Epidermal melanocyte (primary cell): ENCODE results near the gene ME2.
"Not testable (repeated sequence)": the region's sequence is repeated elsewhere in the genome, so short reads cannot be mapped to it uniquely, and the experiment has no call there.

ENCODE experiments used
- DNase-seq: peaks from one replicate; pipeline ENCODE4 v3.0.0; 2011; ENCODE audit warnings: low spot score; ENCODE audit not compliant: insufficient read length

Gene ME2

GRCh38 chr18:50972404-50972803 lies 93.5 kb downstream of the ME2 start:
- not testable (repeated sequence) for DNase-seq

- DNase-seq: no peak
These were observed 94.6 kb downstream of the ME2 start for GRCh38 chr18:50973367-50974126.

- DNase-seq: no peak
These were observed 98.3 kb downstream of the ME2 start for GRCh38 chr18:50977037-50977760.

- no peak for DNase-seq
These were observed 102.5 kb downstream of the ME2 start for GRCh38 chr18:50981381-50981780.

GRCh38 chr18:50982086-50982801 lies 103.3 kb downstream of the ME2 start:
- no peak for DNase-seq

GRCh38 chr18:50982802-50983179 lies 103.9 kb downstream of the ME2 start:
- no peak for DNase-seq

- no peak for DNase-seq
These were observed 107.6 kb downstream of the ME2 start for GRCh38 chr18:50986360-50987087.

- DNase-seq: no peak
These were observed 108.3 kb downstream of the ME2 start for GRCh38 chr18:50987261-50987660.

- no peak for DNase-seq
These were observed 110.8 kb downstream of the ME2 start for GRCh38 chr18:50989711-50990110.

- DNase-seq: no peak
These were observed 113.4 kb downstream of the ME2 start for GRCh38 chr18:50992351-50992762.

GRCh38 chr18:50994031-50994430 lies 115.1 kb downstream of the ME2 start:
- no peak for DNase-seq

GRCh38 chr18:51003174-51003573 lies 124.3 kb downstream of the ME2 start:
- not testable (repeated sequence) for DNase-seq
